HG03439 (cell line): Measurements from ENCODE around the gene GRM4.
"Not testable (repeated sequence)": the region's sequence is repeated elsewhere in the genome, so short reads cannot be mapped to it uniquely, and the experiment has no call there.

ENCODE experiments used
- ATAC-seq: cut with Tn5 transposase; IDR thresholded peaks from one replicate; pipeline ENCODE4 v1.9.1; 2021; ENCODE audit warnings: mild to moderate bottlenecking, moderate library complexity; ENCODE audit not compliant: unreplicated experiment

GRM4 gene

DNA sequence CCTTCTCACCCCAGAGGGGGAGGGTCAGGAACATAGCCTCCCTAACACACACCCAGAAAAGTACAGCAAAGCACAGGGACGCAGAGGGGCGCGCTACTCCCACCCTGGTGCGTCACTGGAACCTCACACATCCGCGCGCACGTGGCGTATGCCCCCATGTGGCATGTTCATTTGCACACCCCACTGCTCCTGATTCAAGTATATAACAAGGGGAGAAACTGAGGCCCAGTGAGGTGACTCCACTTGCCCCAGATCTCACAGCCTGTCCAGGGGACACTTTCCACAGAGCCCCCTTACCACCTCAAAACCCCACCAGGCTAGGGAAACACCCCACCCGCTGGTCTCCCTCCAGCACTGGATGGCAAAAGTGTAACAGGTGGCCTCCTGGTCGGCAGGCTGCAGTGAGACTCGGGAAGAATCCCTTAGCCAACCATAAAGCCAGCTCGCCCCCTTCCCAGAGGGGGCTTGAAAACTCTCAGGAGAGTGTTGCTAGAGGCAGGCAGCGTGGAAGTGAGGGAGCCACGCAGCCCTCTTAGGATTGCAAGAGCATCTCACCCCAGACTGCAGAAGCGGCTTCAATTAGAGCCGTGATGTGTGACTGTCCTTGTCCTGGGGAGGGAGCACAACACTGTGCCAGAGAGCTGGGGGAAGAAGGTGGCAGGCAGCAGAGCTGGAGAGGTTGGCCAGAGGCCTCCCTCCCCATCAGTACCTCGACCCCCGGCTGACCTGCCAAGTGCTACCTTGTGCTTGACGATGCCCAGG is at the start of gene GRM4:
TSS of gene GRM4 (minus strand) at position 67 of the 762 bp plus-strand sequence. CDS start 12,591 bp downstream, outside the sequence.
- ATAC-seq, result no peak

DNA sequence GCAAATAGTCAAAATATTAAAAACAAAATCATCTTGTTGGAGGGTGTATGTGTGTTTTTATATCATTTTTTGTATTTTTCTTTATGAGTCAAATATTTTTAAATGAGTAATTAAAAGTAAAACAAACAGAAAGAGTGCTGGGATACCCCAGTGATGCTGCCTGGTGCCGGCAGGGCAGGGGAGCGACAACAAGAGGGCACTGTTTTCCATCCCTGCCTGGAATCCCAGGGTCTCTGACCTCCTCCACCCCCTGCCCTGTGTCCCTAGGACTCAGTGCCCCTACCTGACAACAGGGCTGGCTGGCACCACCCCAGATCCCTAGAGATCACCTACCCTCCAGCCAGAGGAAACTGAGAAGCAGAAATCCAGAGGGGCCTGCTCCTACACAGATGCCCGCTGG is 48.9 kb upstream of the GRM4 start:
- ATAC-seq, result no peak

DNA sequence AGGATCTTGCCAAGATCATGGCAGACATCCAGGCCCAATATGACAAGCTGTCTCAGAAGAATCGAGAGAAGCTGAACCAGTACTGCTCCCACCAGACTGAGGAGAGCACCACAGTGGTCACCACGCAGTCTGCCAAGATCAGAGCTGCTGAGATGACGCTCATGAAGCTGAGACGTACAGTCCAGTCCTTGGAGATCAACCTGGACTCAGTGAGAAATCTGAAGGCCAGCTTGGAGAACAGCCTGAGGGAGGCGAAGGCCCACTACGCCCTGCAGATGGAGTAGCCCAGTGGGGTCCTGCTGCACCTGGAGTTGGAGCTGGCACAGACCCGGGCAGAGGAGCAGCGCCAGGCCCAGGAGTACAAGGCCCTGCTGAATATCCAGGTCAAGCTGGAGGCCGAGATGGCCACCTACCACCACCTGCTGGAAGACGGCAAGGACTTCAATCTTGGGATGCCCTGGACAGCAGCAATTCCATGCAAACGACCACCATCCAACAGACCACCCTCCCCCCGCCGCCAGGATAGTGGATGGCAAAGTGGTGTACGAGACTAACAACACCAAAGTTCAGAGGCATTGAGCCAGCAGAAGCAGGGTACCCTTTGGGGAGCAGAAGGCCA is 44.7 kb upstream of the GRM4 start:
- ATAC-seq, result no peak

DNA sequence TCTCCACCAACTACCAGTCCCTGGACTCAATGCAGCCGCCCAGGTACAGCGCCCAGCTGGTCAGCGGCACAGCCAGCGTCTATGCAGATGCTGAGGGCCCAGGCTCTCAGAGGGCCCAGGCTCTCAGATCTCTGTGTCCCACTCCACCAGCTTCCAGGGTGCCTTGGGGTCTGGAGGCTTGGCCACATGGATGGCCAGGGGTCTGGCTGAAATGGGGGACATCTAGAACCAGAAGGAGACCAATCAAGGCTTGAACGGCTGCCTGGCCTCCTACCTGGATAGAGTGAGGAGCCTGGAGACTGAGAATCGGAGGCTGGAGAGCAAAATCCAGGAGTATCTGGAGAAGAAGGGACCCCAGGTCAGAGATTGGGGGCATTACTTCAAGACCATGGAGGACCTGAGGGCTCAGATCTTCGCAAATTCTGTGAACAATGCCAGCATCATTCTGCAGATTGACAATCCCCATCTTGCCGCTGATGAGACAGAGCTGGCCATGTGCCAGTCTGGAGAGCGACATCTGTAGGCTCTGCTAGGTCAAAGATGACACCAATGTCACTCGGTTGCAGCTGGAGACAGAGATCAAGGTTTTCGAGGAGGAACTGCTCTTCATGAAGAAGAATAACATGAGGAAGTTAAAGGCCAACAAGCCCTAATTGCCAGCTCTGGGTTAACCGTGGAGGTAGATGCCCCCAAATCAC is 44.1 kb upstream of the GRM4 start:
- no peak for ATAC-seq

DNA sequence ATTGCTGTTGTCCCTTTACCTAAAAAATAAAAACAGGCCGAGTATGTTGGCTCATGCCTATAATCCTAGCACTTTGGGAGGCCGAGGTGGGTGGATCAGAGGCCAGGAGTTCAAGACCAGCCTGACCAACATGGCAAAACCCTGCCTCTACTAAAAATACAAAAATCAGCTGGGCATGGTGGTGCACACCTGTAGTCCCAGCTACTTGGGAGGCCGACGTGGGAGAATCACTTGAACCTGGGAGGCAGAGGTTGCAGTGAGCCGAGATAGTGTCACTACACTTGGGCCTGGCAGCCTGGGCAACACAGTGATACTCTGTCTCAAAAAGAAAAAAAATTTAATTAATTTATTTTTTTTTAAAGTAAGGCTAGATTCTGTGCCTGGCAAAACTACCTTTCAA is 38.8 kb upstream of the GRM4 start:
- not testable (repeated sequence) for ATAC-seq

DNA sequence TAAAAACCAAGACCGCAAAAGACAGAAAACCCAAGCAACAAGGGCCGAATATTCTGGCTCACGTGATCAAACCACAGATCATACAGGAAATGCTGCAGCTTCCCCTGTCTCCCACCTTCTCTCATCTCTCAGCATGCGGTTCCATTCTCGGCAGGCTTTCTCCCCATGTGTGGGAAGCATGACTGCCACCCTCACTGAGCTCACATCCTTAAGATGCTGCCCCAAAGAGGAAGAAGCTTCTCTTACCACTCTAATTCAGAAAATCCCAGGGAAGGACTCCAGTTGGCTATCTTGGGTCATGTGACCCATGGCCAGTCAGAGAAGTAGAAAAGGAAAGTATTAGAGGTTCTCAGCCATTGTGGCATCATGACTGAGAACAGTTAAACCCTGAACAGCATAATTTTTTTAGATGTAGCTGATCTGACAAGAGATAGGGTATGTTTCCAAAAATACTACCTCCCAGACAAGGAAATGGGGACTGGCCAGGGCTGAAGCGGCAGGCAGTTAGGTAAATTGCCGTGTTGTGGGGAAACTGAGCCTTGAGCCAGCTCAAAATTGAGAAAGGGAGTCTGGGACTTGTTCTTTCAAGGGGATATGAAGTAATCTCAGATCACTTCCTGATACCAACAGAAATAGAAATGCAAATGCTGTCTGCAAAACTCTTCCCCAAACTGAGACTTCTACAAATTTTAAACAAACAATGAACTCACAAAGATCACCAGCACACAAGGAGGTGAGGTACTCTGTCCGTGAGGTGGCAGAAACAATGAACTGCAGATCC is 37.1 kb upstream of the GRM4 start:
- no peak for ATAC-seq

DNA sequence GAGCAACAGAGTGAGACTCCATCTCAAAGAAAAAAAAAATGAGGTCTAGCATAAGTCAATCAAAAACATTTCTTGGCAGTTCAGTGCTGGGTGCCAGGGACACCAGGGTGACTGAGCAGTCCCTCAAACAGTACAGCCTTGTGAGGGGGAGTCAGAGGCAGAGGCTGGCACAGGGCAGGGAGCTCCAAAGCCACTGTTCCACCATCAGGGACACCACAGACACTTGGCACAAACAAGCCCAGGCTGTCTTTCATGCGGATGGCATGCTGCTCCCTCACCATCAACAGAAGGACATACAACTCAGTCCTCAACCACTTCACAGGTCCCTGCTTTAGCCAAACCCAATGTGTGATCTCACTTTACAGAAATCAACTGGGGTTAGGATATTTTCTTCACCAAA is 36.0 kb upstream of the GRM4 start:
- ATAC-seq, result no peak

DNA sequence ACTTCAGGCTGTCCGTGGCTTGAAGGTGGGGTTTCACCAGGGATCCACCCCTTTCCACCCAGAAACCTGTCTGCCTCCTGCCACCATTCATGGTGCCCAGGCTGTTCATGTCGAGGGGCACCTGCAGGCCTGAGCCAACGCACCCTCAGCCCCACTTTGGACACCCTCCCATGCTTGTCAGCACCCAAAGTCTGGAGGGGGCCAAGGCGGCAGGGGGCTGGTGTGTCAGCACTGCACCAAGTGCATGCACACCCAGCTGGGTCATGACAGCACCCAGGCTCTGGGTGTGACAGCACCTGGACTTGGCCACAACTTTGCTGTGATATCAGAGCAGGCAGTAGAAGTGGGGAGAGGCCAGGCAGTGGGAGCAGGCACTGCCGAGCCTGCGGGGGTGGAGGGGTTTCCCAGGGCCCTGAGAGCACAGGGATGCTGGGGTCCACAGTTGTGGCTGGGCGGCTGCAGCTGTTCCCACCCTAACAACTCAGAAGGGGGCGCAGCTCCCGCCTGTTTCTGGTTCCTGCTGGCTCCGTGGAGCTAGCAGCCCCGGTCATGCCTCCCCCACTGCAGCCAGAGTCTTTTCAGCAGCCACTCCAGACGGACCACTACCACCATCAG is 33.3 kb upstream of the GRM4 start:
- ATAC-seq, result no peak

DNA sequence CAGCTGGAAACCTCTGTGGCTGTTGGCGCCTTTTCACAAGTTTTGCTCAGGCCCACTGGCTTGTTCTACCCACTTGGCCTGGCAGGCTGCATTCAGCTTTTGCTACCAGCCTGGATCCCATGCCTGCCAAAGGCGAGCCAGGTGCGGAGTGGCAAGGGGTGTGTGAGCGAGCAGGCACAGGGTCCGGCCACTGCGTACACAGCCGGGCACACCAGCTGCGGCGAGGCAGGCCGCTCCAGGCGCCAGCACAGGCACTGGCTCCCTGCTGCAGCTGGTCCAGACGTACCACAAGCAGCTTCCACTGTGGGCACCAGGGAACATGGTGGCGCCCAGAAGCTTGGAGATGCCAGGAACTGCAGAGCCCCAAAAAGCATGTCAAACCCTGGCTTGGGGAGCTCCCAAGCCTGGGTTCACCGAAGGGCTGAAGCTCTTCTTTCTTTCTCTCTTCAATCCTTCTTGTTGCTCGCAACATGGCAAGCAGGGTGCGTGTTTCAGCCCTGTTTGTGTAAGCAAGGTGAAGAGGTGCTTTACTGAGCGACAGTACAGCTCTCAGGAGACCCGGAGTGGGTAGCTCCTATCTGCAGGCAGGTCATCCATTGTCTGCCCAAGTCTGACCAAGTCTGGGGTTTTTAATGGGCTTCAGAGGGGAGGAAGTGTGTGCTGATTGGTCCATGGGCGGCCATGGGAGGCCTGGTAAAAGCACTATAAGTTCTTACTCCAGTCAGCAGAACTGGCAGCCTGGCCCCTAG is 32.6 kb upstream of the GRM4 start:
- ATAC-seq, result no peak

DNA sequence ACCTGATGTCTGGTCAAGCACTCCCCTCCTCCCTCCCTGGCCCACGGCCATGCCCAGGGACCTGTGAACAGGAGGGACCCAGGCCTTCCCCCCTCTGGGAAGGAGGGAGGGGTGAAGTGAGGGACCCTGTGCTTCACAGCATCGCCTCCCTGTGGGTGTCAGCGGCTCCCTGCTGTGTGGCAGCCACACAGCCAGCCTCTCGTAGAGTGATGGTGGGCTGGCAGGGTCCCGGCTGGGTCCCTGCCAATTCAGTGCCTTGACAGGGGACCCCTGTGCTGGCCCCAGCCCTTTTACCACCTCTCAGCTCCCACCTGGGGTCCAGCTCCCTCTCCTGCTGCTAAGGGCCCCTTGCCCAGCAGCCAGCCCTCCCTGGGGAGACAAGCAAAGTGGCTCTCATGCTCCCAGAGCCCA is 31.3 kb upstream of the GRM4 start:
- ATAC-seq, result no peak

DNA sequence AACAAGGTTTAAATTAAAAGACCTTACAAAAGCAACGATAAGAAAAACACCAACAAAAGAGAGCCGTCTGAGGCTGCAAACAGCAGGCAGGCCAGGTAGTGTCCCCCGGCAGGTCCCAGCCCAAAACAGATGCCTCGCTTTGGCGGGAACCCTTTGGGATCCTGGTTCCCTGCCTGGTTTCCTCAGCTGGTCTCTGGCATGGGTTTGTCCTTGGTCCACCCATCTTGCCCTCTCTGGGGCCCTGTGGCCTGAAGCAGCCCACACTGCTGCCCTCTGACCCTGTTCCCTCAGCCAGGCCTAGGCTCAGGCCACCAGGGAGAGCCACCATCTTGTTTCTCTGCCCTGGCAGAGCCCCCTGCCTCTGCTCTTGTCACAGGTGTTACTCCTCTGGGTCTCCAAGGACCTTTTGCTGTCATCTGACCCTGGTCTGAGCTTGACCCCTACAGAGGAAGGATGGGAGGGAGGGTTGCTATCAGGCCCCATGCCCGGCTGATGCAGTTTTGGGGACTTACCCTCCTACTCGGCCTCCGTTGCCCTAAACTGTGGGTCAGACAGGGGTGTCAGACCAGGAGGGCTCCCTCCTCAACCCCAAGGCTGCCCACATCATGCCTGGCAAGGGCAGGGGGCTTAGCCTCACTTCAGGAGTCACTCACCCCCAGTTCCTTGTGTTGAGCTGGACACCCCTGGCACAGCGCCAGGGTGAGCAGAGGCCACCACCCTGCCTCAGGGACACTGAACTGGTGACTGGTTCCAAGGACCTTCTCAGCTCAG is 30.6 kb upstream of the GRM4 start:
- no peak for ATAC-seq

DNA sequence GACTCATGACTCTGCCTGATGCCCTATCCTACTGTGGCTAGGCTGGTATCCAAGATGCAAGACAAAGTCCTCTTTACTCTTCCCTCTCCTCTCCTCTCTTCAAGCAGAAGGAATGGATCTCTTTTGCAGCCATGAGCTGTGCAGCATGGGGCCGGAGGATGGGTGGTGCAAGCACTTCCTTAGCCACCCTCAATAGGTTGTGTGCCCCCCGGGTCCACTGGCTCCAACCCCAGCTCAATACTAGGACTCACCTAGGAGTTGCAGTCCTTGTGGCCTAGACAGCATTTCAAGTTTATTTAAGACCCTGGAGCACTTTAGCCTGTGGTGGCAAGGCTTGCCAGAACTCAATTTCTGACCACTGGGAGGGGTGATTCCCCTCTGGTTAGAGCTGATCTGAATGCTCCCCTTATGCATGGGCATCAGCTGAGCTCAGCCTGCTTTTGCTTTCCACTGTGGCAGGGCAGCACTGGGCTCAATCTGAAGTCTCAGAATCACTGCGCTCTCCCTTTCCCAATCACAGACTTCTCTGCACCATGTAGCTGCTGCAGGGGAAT is 29.0 kb upstream of the GRM4 start:
- no peak for ATAC-seq

DNA sequence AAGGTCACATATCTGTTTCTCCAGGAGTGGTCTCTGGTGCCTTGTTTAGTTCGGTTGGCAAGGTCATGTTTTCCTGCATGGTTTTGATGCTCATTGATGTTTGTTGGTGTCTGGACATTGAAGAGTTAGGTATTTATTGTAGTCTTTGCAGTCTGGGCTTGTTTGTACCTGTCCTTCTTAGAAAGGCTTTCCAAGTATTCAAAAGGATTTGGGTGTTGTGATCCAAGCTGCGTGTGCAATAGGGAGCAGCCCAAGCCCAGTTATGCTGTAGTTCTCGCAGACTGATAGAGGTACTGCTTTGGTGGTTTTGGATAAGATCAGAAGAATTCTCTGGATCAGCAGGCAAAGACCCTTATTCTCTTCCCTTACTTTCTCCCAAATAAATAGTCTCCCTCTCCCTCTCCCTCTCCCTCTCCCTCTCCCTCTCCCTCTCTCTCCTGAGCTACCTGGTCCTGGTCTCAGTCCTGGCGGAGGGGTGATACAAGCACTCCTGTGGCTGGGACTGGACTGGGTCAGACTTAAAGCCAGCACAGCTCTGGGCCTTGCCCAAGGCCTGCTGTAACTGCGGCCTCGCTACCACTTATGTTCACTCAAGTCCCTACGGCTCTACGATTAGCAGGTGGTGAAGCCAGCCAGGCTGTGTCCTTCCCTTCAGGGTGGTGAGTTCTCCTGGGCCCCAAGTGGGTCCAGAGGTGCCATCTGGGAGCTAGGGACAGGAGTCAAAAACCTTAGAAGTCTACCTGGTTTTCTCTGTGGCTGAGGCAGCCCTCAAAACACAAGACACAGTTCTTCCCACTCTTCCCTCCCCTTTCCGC is 27.3 kb upstream of the GRM4 start:
- ATAC-seq, result no peak

DNA sequence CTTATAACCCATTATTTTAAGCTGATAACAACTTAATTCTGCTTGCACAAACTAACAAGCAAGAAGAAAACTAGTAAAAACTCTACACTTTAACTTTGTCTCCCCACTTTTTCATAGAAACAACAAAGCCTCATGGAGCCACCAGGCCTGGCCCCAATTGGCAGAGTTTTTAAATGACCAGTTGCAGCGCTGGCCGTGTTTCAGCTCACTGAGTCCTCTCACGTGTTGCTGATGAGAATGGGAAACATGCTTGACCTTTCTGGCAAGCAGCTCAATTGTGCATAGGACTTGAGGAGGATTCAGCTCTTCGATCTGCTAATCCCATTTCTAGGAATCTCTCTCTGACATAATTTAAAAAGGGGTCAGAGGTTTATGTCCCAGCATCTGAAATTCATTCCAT is 24.5 kb upstream of the GRM4 start:
- ATAC-seq, result no peak

DNA sequence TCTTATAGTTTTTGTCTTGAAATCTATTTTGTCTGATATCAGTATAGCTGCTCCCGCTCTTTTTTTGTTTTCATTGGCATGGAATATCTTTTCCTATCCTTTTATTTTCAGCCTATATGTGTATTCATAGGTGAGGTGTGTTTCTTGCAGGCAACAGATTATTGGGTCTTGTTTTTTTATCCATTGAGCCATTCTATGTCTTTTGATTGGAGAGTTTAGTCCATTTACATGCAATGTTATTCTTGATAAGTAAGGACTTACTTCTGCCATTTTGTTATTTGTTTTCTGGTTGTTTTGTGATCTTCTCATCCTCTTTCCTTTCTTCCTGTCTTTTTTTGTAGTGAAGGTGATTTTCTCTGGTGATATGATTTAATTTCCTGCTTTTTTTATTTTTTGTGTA is 24.0 kb upstream of the GRM4 start:
- no peak for ATAC-seq

DNA sequence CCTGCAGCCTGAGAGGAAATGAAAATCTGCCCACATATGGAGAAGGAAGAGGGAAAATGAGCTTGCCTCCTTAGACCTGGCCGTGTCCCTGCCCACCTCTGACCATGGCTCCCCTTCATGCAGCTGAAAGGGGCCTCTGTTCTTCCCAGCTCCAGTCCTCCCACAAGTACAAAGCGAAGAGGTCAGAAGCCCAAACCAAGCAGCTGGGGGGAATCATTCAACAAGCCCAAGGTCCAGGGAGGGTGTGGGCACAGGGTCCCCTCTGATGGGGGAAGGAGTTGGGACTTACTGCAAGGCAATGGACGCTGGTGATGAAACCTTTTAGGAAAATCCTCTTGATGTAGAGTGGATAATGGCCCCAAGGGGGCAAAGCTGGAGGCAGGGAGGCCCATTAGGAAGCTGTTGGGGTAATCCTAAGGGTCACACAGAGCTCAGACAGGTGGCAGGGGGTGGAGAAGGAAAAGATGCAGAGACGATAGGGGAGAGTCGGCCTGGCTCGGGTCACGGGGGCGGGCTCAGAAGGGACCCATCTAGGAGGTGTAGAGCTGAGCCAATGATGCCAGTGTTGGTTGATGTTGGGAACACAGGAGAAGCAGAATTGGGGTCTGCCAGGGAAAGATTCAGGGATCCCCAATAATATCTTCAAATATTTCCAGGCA is 16.1 kb upstream of the GRM4 start:
- no peak for ATAC-seq

DNA sequence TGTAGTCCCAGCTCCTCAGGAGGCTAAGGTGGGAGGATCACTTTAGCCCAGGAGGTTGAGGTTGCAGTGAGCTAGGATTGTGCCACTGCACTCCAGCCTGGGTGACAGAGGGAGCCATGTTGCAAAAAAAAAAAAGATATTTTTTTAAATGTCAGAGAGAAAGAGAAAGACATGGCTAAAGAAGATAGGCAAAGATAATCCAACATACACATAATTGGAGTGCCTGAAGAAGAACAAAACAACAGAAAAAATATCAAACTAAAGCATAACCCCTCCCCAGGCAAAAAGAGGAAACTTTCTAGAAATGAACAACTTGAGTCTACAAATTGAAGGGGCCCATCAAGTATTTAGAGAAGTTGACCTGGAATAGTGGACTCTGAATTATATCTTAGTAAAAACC is 14.0 kb upstream of the GRM4 start:
- no peak for ATAC-seq

DNA sequence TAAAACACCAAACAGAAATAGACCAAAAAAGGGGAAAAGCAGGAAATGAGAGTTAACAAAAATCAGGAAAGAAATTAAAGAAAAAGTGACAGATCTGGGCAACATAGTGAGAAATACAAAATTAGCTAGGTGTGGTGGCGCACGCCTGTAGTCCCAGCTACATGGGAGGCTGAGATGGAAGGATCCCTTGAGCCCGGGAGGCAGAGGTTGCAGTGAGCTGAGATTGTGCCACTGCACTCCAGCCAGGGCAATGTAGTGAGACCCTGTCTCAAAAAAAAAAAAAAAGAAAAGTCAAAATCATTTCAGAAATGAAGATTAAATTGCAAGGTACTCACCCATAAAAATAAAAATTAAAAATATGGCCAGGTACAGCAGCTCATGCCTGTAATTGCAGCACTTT is 13.0 kb upstream of the GRM4 start:
- no peak for ATAC-seq
